IPS-20b (cell line): Measurements from ENCODE around the gene OR6S1.

ENCODE experiments used
- H3K27ac ChIP-seq: one replicate; pipeline ENCODE4 v1.5.1; 2013; ENCODE audit warnings: low read length
- H3K27me3 ChIP-seq: 2 replicates; pipeline ENCODE4 v1.6.1; 2013; ENCODE audit warnings: mild to moderate bottlenecking, low read length, inconsistent platforms; ENCODE audit not compliant: insufficient read depth
- H3K36me3 ChIP-seq: 2 replicates; pipeline ENCODE4 v1.6.1; 2013; ENCODE audit warnings: low read depth, mild to moderate bottlenecking, inconsistent platforms, low read length, moderate library complexity; ENCODE audit not compliant: insufficient read depth
- H3K4me1 ChIP-seq: 2 replicates; pipeline ENCODE4 v1.6.1; 2013; ENCODE audit warnings: mild to moderate bottlenecking, control low read depth, inconsistent platforms, low read length, moderate library complexity; ENCODE audit not compliant: insufficient read depth
- H3K4me3 ChIP-seq: 2 replicates; pipeline ENCODE4 v1.5.1; 2013; ENCODE audit warnings: mild to moderate bottlenecking, low read length, inconsistent platforms
- H3K9ac ChIP-seq: 2 replicates; pipeline ENCODE4 v1.6.1; 2013; ENCODE audit warnings: low read depth, mild to moderate bottlenecking, inconsistent platforms, low read length, moderate library complexity
- H3K9me3 ChIP-seq: 2 replicates; pipeline ENCODE4 v1.6.1; 2013; ENCODE audit warnings: mild to moderate bottlenecking, low read depth, low read length, inconsistent platforms; ENCODE audit not compliant: insufficient read depth

The OR6S1 gene

GRCh38 chr14:20682435-20683124 lies 41.1 kb upstream of the OR6S1 start:
- peak overlapping the region; percentile 66 for H3K27ac ChIP-seq

DNA sequence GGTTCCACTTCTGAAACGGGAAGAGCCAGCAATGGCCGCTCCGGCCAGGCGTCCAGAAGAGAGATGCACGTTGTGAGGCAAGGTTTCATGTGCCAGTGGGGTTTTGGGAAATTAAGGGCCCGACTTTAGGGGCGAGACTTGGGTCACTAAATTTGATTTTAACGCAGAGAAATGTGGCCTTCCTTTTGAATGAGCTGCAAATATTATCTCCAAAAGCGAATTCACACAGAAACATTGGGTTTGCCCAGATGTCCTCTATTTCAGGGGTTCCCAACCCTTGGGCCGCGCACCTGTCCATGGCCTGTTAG lies 40.6 kb upstream of the OR6S1 start:
- Histone ChIP-seq H3K9me3 (no peaks in the 10 kb centered on the region), H3K4me3 (peak overlapping the region; percentile 79), H3K27me3 (peaks cover 11% of the 10 kb centered on the region; the same call in 1 of the 2 replicates), H3K9ac (peak overlapping the region; percentile 91), H3K4me1 (peaks cover 12% of the 10 kb centered on the region; the same call in 1 of the 2 replicates), H3K27ac (peak overlapping the region; percentile 66), H3K36me3 (no peaks in the 10 kb centered on the region)

More at GRCh38 chr14:20682435-20683124, 41.1 kb upstream of the OR6S1 start:
- H3K4me1 ChIP-seq, result peaks cover 12% of the 10 kb centered on the region; the same call in 1 of the 2 replicates
- peak overlapping the region; percentile 91 for H3K9ac ChIP-seq
- no peaks in the 10 kb centered on the region for H3K9me3 ChIP-seq
- no peaks in the 10 kb centered on the region for H3K36me3 ChIP-seq
- H3K4me3 ChIP-seq, result peak overlapping the region; percentile 79
- peaks cover 11% of the 10 kb centered on the region; the same call in 1 of the 2 replicates for H3K27me3 ChIP-seq

GRCh38 chr14:20681348-20682126 lies 40.0 kb upstream of the OR6S1 start:
- H3K4me3 ChIP-seq, result peak overlapping the region; percentile 79
- peaks cover 11% of the 10 kb centered on the region; the same call in 1 of the 2 replicates for H3K27me3 ChIP-seq
- H3K9me3 ChIP-seq, result no peaks in the 10 kb centered on the region
- no peaks in the 10 kb centered on the region for H3K36me3 ChIP-seq
- peak overlapping the region; percentile 91 for H3K9ac ChIP-seq
- peaks cover 12% of the 10 kb centered on the region; the same call in 1 of the 2 replicates for H3K4me1 ChIP-seq
- H3K27ac ChIP-seq, result peak overlapping the region; percentile 66

GRCh38 chr14:20680843-20681347 lies 39.4 kb upstream of the OR6S1 start:
- Histone ChIP-seq H3K9ac (peak overlapping the region; percentile 66; the same call in 1 of the 2 replicates), H3K36me3 (no peaks in the 10 kb centered on the region), H3K4me1 (peaks cover 12% of the 10 kb centered on the region; the same call in 1 of the 2 replicates)

DNA sequence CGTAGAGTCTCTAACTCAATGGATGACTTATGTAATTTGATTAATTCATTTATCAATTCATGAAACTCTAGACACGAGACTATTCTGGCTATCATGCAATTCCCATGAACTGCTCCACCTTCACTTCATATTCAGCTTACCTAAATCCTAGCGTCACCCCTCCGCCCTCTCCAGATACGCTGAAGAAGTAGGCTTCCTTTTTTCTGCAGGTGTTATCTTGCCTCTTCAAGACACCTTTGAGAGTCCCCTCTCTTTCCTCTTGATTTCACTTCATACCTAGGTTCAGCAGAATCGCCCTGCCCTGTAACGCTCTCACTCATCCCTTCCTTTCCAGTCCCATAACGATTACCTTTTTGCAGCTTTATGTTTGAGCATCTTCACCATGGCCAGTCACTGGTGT lies 38.9 kb upstream of the OR6S1 start:
- no peaks in the 10 kb centered on the region for H3K36me3 ChIP-seq
- H3K9ac ChIP-seq, result no peak overlapping the region; the same call in 1 of the 2 replicates
- peaks cover 8% of the 10 kb centered on the region; the same call in 1 of the 2 replicates for H3K27me3 ChIP-seq
- peak overlapping the region; percentile 79 for H3K4me3 ChIP-seq
- no peaks in the 10 kb centered on the region for H3K9me3 ChIP-seq
- H3K27ac ChIP-seq, result no peak overlapping the region
- H3K4me1 ChIP-seq, result peaks cover 11% of the 10 kb centered on the region; the same call in 1 of the 2 replicates

More at GRCh38 chr14:20680843-20681347, 39.4 kb upstream of the OR6S1 start:
- H3K27me3 ChIP-seq, result peaks cover 11% of the 10 kb centered on the region; the same call in 1 of the 2 replicates
- no peaks in the 10 kb centered on the region for H3K9me3 ChIP-seq
- peak overlapping the region; percentile 79 for H3K4me3 ChIP-seq
- H3K27ac ChIP-seq, result no peak overlapping the region

DNA sequence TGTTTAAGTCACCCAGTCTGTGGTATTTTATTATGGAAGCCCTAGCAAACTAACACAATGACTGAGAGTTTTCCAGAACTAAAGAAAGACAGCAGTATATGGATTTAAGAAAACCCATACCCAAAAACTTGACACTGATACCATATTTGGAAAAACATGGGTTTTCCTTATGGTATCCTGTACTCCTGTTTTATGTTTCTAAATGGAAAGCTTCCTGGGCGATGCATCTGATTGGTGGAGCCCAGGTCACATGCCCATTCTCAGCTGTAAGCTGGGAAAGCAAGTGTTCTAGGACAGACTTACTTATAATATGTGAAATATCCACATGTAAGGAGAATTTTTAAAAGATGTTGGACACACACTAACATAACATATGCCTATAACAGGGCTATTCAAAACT lies 38.4 kb upstream of the OR6S1 start:
- Histone ChIP-seq H3K9me3 (no peaks in the 10 kb centered on the region), H3K27me3 (peaks cover 5% of the 10 kb centered on the region; the same call in 1 of the 2 replicates), H3K27ac (no peak overlapping the region), H3K36me3 (no peaks in the 10 kb centered on the region), H3K4me3 (no peak overlapping the region), H3K9ac (no peak overlapping the region), H3K4me1 (peaks cover 8% of the 10 kb centered on the region)

- H3K9me3 ChIP-seq, result no peaks in the 10 kb centered on the region
- peaks cover 8% of the 10 kb centered on the region for H3K4me1 ChIP-seq
- H3K27me3 ChIP-seq, result peaks cover 5% of the 10 kb centered on the region; the same call in 1 of the 2 replicates
- H3K27ac ChIP-seq, result no peak overlapping the region
- no peak overlapping the region for H3K4me3 ChIP-seq
- no peak overlapping the region for H3K9ac ChIP-seq
- no peaks in the 10 kb centered on the region for H3K36me3 ChIP-seq
Measured at GRCh38 chr14:20676072-20676471, 34.6 kb upstream of the OR6S1 start.

GRCh38 chr14:20675669-20676068 lies 34.2 kb upstream of the OR6S1 start:
- H3K4me1 ChIP-seq, result peaks cover 5% of the 10 kb centered on the region
- H3K9ac ChIP-seq, result no peak overlapping the region
- H3K27me3 ChIP-seq, result peaks cover 5% of the 10 kb centered on the region; the same call in 1 of the 2 replicates
- H3K27ac ChIP-seq, result no peak overlapping the region
- no peaks in the 10 kb centered on the region for H3K9me3 ChIP-seq
- H3K36me3 ChIP-seq, result no peaks in the 10 kb centered on the region
- no peak overlapping the region for H3K4me3 ChIP-seq

GRCh38 chr14:20671597-20672283 lies 30.2 kb upstream of the OR6S1 start:
- H3K4me3 ChIP-seq, result no peak overlapping the region
- no peaks in the 10 kb centered on the region; the same call in 1 of the 2 replicates for H3K4me1 ChIP-seq
- peaks cover 4% of the 10 kb centered on the region; the same call in 1 of the 2 replicates for H3K27me3 ChIP-seq
- H3K27ac ChIP-seq, result no peak overlapping the region
- no peaks in the 10 kb centered on the region for H3K9me3 ChIP-seq
- no peaks in the 10 kb centered on the region for H3K36me3 ChIP-seq
- no peak overlapping the region for H3K9ac ChIP-seq

DNA sequence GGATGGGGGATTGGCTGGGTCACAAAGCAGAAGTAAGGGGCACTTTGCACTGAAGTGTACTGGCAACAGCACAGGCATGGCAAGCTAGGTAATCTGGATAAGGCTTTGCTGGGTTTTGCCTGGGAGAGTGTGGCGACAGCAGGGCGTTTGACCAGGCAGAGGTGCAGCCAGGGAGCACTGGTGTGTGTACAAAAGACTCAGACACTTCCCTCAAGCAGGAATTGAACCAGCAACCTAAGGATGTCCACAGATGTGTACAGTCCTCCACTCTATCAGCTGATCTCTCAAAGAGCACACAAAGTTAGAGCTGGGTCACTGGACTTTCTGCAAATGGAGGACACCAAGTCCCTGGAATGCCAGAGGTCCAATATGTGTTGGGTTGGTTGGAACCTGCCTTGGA lies 27.5 kb upstream of the OR6S1 start:
- Histone ChIP-seq H3K4me3 (no peak overlapping the region), H3K9me3 (no peaks in the 10 kb centered on the region), H3K27me3 (peaks cover 15% of the 10 kb centered on the region), H3K27ac (no peak overlapping the region), H3K4me1 (no peaks in the 10 kb centered on the region), H3K9ac (no peak overlapping the region), H3K36me3 (no peaks in the 10 kb centered on the region)

DNA sequence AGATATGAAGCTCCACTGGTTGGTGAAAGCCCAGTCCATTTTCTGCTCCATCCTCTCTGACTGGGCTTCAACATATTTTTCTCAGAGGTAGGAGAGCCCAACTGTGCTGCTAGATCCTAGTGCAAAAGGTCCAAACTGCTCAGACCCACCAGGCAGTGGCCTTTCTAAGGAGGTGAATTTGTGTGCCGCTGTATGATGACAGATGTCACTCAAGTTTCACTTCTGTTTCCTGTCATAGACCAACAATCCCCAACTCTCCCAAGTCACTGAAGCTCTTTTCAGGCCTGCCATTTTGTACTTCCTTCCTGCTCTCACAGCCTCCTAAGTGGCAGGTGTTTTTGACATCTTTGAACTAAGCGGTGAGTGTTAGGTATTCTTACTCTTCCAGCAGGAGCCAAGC lies 26.5 kb upstream of the OR6S1 start:
- no peaks in the 10 kb centered on the region for H3K4me1 ChIP-seq
- H3K36me3 ChIP-seq, result no peaks in the 10 kb centered on the region
- no peak overlapping the region for H3K4me3 ChIP-seq
- no peaks in the 10 kb centered on the region for H3K9me3 ChIP-seq
- H3K9ac ChIP-seq, result no peak overlapping the region
- peaks cover 25% of the 10 kb centered on the region for H3K27me3 ChIP-seq
- no peak overlapping the region for H3K27ac ChIP-seq
